ENCODE measurements around the gene TIMM21.

The TIMM21 gene

GRCh38 chr18:74196220-74197119, 48.1 kb downstream of the TIMM21 start:
- peak; percentile 87 for DNase-seq

GRCh38 chr18:74197705-74198341, 49.5 kb downstream of the TIMM21 start:
- DNase-seq: peak; percentile 62

GRCh38 chr18:74198453-74198852, 50.1 kb downstream of the TIMM21 start:
- no peak for DNase-seq

- no peak for DNase-seq
These were observed 52.5 kb downstream of the TIMM21 start for GRCh38 chr18:74200780-74201179.

GRCh38 chr18:74203811-74204210, 55.5 kb downstream of the TIMM21 start:
- DNase-seq: no peak

- DNase-seq: peak; percentile 40
These were observed 56.3 kb downstream of the TIMM21 start for GRCh38 chr18:74204526-74205152.
